B cell (primary cell): Measurements from ENCODE around the gene ARHGAP18. TPM values are rescaled to one million over a fixed set of nuclear protein-coding genes. Genes with fewer than 3 reads are reported as not detected.
A peak's percentile ranks its signal among the peaks of the same experiment; 100 is the strongest.

ENCODE experiments used
- ATAC-seq: fragments of 200-7000 bp; cut with Tn5 transposase; one replicate; pipeline ENCODE4 v1.10.0; 2021; ENCODE audit warnings: low read depth, mild to moderate bottlenecking, moderate number of reproducible peaks, moderate library complexity
- CTCF ChIA-PET: fragments of 350-600 bp; sonication (Branson Sonifier 250); formaldehyde crosslinking; loops from one replicate; lab custom pipeline; 2021; ENCODE audit warnings: antibody characterized with exemption, inconsistent platforms; lab: Charles Lee
- POLR2A ChIA-PET: fragments of 350-600 bp; sonication (Branson Sonifier 250); formaldehyde crosslinking; loops from one replicate; lab custom pipeline; 2021; ENCODE audit warnings: antibody characterized with exemption; lab: Charles Lee
- DNase-seq: peaks from one replicate; pipeline ENCODE4 v3.0.0; 2013
- H2AFZ ChIP-seq: 2 replicates; pipeline ENCODE4 v1.6.1; 2012; ENCODE audit warnings: mild to moderate bottlenecking, low read depth, low read length; ENCODE audit not compliant: insufficient read depth, poor library complexity, severe bottlenecking
- H3K27ac ChIP-seq, 2 donors: 1 replicate in 1 of 2; 2 replicates in 1 of 2; pipeline ENCODE4 v1.5.1; 2012 to 2013; ENCODE audit warnings: low read length in 2 of 2, mild to moderate bottlenecking in 2 of 2, moderate library complexity in 1 of 2
- H3K27me3 ChIP-seq, 4 experiments: fragments of 200-600 bp in 1 of 4; sonication (generic) in 1 of 4; replicated peaks in 1 of 4; 1 replicate in 2 of 4; 2 replicates in 2 of 4; pipeline versions ENCODE4 v1.6.1 to v1.7.0; 2013 to 2016; ENCODE audit warnings: low read length in 3 of 4, mild to moderate bottlenecking in 2 of 4, mixed read lengths in 1 of 4, moderate library complexity in 1 of 4; ENCODE audit not compliant: insufficient read depth in 4 of 4, control insufficient read depth in 3 of 4; ENCODE audit errors: control extremely low read depth in 1 of 4
- H3K36me3 ChIP-seq, 2 experiments: replicated peaks in 1 of 2; 1 replicate in 1 of 2; 2 replicates in 1 of 2; pipeline versions ENCODE4 v1.6.1 to v1.7.1; 2013; ENCODE audit warnings: low read length in 1 of 2; ENCODE audit not compliant: insufficient read depth in 2 of 2, control insufficient read depth in 1 of 2; ENCODE audit errors: control extremely low read depth in 1 of 2, extremely low read depth in 1 of 2
- H3K4me1 ChIP-seq, 2 donors: fragments of 200-600 bp in 1 of 2; sonication (generic) in 1 of 2; 1 replicate in 1 of 2; 2 replicates in 1 of 2; pipeline versions ENCODE4 v1.5.1 to v1.6.1; 2013 to 2017; ENCODE audit warnings: low read length in 2 of 2; ENCODE audit not compliant: control insufficient read depth in 2 of 2, insufficient read depth in 2 of 2
- H3K4me2 ChIP-seq: replicated peaks from 2 replicates; pipeline ENCODE3; 2012; ENCODE audit warnings: mild to moderate bottlenecking, low read depth, low read length; ENCODE audit not compliant: poor library complexity, severe bottlenecking
- H3K4me3 ChIP-seq, 5 experiments: fragments of 200-600 bp in 1 of 5; sonication (generic) in 1 of 5; 1 replicate in 3 of 5; 2 replicates in 2 of 5; pipeline versions ENCODE4 v1.5.1 to v1.7.0; 2011 to 2016; ENCODE audit warnings: low read length in 4 of 5, mild to moderate bottlenecking in 4 of 5, low read depth in 2 of 5, control low read depth in 1 of 5, moderate library complexity in 1 of 5; ENCODE audit not compliant: insufficient read depth in 1 of 5; ENCODE audit errors: control extremely low read depth in 1 of 5, extremely low read depth in 1 of 5
- H3K79me2 ChIP-seq: fragments of 200-600 bp; sonication (generic); one replicate; pipeline ENCODE4 v1.6.0; 2016; ENCODE audit warnings: low read length; ENCODE audit not compliant: control insufficient read depth, insufficient read depth
- H3K9ac ChIP-seq: fragments of 200-600 bp; sonication (generic); 2 replicates; pipeline ENCODE4 v1.6.1; 2017; ENCODE audit warnings: mild to moderate bottlenecking, low read length, moderate library complexity
- H3K9me3 ChIP-seq, 3 donors: one replicate each; pipeline versions ENCODE4 v1.6.1 to v1.7.1; 2013; ENCODE audit warnings: low read length in 2 of 3; ENCODE audit not compliant: control insufficient read depth in 2 of 3, insufficient read depth in 1 of 3; ENCODE audit errors: control extremely low read depth in 1 of 3
- H4K20me1 ChIP-seq: 2 replicates; pipeline ENCODE4 v1.6.0; 2012; ENCODE audit warnings: mild to moderate bottlenecking, low read length; ENCODE audit not compliant: insufficient read depth, control insufficient read depth, poor library complexity, severe bottlenecking
- H3K27ac Mint-ChIP-seq: one replicate; pipeline ENCODE4 v1.8.0; 2021; ENCODE audit warnings: mixed read lengths
- H3K27me3 Mint-ChIP-seq: one replicate; pipeline ENCODE4 v1.8.0; 2021; ENCODE audit warnings: mixed read lengths
- H3K4me1 Mint-ChIP-seq: one replicate; pipeline ENCODE4 v1.8.0; 2021; ENCODE audit warnings: mixed read lengths
- H3K4me3 Mint-ChIP-seq: one replicate; pipeline ENCODE4 v1.8.0; 2021; ENCODE audit warnings: mixed read lengths
- H3K9me3 Mint-ChIP-seq: one replicate; pipeline ENCODE4 v1.8.0; 2022; ENCODE audit warnings: mixed read lengths; ENCODE audit not compliant: insufficient read depth
- CTCF ChIP-seq: fragments of 200-600 bp; IDR thresholded peaks from one replicate; pipeline ENCODE4 v1.8.0; 2022; ENCODE audit warnings: antibody characterized with exemption, mild to moderate bottlenecking
- EZH2 ChIP-seq: IDR thresholded peaks from 2 replicates; pipeline ENCODE4 v1.6.1; 2012; ENCODE audit warnings: borderline replicate concordance, low read depth, mild to moderate bottlenecking, moderate library complexity, low read length; ENCODE audit not compliant: insufficient read depth, poor library complexity, severe bottlenecking
- WGBS: methylation state at CpG from one replicate; pipeline ENCODE4 v1.1.5; 2013; ENCODE audit warnings: missing lambda C conversion rate; ENCODE audit not compliant: insufficient coverage; 5-methylcytosine and 5-hydroxymethylcytosine counted together
- intact Hi-C: fragments of 100-400 bp; cut with micrococcal nuclease; formaldehyde crosslinking; loops from one replicate; pipeline ENCODE4 v1.10.0; 2022
- polyA plus RNA-seq: library from polyadenylated mRNA; depleted of rRNA; stranded (reverse); fragments of >200 nt; gene quantifications from 2 replicates; pipeline ENCODE4 v1.2.3, GENCODE V29; 2012
- total RNA-seq, 2 donors: library from RNA; stranded (reverse); fragments of 120-200 nt in 1 of 2; gene quantifications; 1 replicate in 1 of 2; 2 replicates in 1 of 2; pipeline versions ENCODE4 v1.2.3 to v1.2.4, GENCODE V29; 2013 to 2022

The ARHGAP18 gene
- total and polyA plus RNA-seq, 2 donors (not counting 1 experiment from before 2014, with no cell fraction given) = 0.95 to 3.9 TPM

GRCh38 chr6:129749749-129750120 lies 39.8 kb upstream of the ARHGAP18 start:
- H3K4me2 ChIP-seq = peak overlapping the region; percentile 65
- H2AFZ ChIP-seq = peak overlapping the region; percentile 77
- ATAC-seq = no peak

More at GRCh38 chr6:129749749-129750120, 39.8 kb upstream of the ARHGAP18 start:
- H3K9me3 ChIP-seq = no peaks in the 10 kb centered on the region
- peak overlapping the region; percentile 70 to 80 for H3K27ac ChIP-seq
- H3K4me1 ChIP-seq = peaks cover 35 to 36% of the 10 kb centered on the region in 2 donors
- no peaks in the 10 kb centered on the region for H3K36me3 ChIP-seq
- Mint-ChIP-seq H3K27me3 (no peaks in the 10 kb centered on the region), H3K4me1 (peaks cover 47% of the 10 kb centered on the region), H3K9me3 (no peaks in the 10 kb centered on the region), H3K4me3 (peak overlapping the region; percentile 70), H3K27ac (peak overlapping the region; percentile 81)
- no peaks in the 10 kb centered on the region for H3K27me3 ChIP-seq
- WGBS = no CpG with 5 or more reads among the region's 4 CpGs
- no peak for TF ChIP-seq EZH2
- TF ChIP-seq CTCF = no peak
- H3K79me2 ChIP-seq = no peaks in the 10 kb centered on the region
- ChIA-PET CTCF (interaction anchor here (0.6 to 1.4 kb wide), 8 partner anchors 14 to 259 kb away, joined by 3 to 7 read pairs (median 4); no protein-coding TSS in a partner anchor), POLR2A (no interaction called here)
- H4K20me1 ChIP-seq = no peaks in the 10 kb centered on the region
- H3K4me3 ChIP-seq = peak overlapping the region in 2 of 5 experiments; percentile 4 to 42
- peak overlapping the region; percentile 46 for H3K9ac ChIP-seq
- peak; percentile 42 for DNase-seq
- intact Hi-C loops = loop anchor here (2.0 kb wide), 4 partner anchors 39 to 271 kb away; partner anchors contain the start of gene ARHGAP18
